IMR-90 (cell line): ENCODE measurements around the gene MTURN. TPM values are rescaled to one million over a fixed set of nuclear protein-coding genes. Genes with fewer than 3 reads are reported as not detected.

ENCODE experiments used
- ATAC-seq: fragments of 200-7000 bp; cut with Tn5 transposase; 2 replicates; pipeline ENCODE4 v1.9.1; 2020; ENCODE audit warnings: low read depth, mild to moderate bottlenecking, moderate library complexity
- BruUV-seq: library from RNA; stranded (reverse); fragments of 400-500 nt; replicated peaks from 2 replicates; lab custom pipeline; 2021; lab: Mats Ljungman, UMichigan
- CTCF ChIA-PET: fragments of 300-600 bp; formaldehyde crosslinking; extraction: SDS; loops from one replicate; lab custom pipeline; 2021; ENCODE audit warnings: antibody characterized with exemption; lab: Yijun Ruan, JAX
- POLR2A ChIA-PET: fragments of 300-600 bp; sonication (Branson Sonifier 250); formaldehyde crosslinking; loops from one replicate; lab custom pipeline; 2022; ENCODE audit warnings: antibody characterized with exemption; ENCODE audit not compliant: unreplicated experiment; lab: Charles Lee
- DNase-seq: peaks from one replicate; pipeline ENCODE4 v3.0.0; 2013
- H2AFZ ChIP-seq: replicated peaks from 2 replicates; pipeline ENCODE3; 2013; ENCODE audit warnings: low read length, mild to moderate bottlenecking; ENCODE audit not compliant: poor library complexity
- H2AK5ac ChIP-seq: 2 replicates; pipeline ENCODE4 v1.6.1; 2013; ENCODE audit warnings: low read depth, low read length, inconsistent platforms
- H2AK9ac ChIP-seq: replicated peaks from 2 replicates; pipeline ENCODE3; 2013; ENCODE audit warnings: mild to moderate bottlenecking, low read depth, low read length, moderate library complexity; ENCODE audit not compliant: poor library complexity
- H2BK120ac ChIP-seq: 2 replicates; pipeline ENCODE4 v1.6.1; 2013; ENCODE audit warnings: low read depth, low read length, inconsistent platforms
- H2BK15ac ChIP-seq: 3 replicates; pipeline ENCODE4 v1.6.1; 2013; ENCODE audit warnings: low read depth, low read length, inconsistent platforms
- H2BK20ac ChIP-seq: 2 replicates; pipeline ENCODE4 v1.6.1; 2013; ENCODE audit warnings: low read depth, mild to moderate bottlenecking, inconsistent platforms, low read length, moderate library complexity
- H2BK5ac ChIP-seq: 2 replicates; pipeline ENCODE4 v1.6.1; 2013; ENCODE audit warnings: mild to moderate bottlenecking, low read depth, low read length, inconsistent platforms; ENCODE audit not compliant: poor library complexity, severe bottlenecking
- H3K14ac ChIP-seq: replicated peaks from 2 replicates; pipeline ENCODE4 v1.6.1; 2013; ENCODE audit warnings: low read depth, low read length, inconsistent platforms
- H3K18ac ChIP-seq: 2 replicates; pipeline ENCODE4 v1.6.1; 2013; ENCODE audit warnings: low read depth, low read length, control low read depth
- H3K23ac ChIP-seq: 2 replicates; pipeline ENCODE4 v1.6.1; 2013; ENCODE audit warnings: low read depth, low read length, inconsistent platforms
- H3K27ac ChIP-seq: 2 replicates; pipeline ENCODE4 v1.5.1; 2013; ENCODE audit warnings: mild to moderate bottlenecking, control low read depth, low read length; ENCODE audit not compliant: insufficient read depth
- H3K27me3 ChIP-seq: 2 replicates; pipeline ENCODE4 v1.6.1; 2013; ENCODE audit warnings: low read length; ENCODE audit not compliant: control insufficient read depth, insufficient read depth
- H3K36me3 ChIP-seq: 2 replicates; pipeline ENCODE4 v1.6.1; 2013; ENCODE audit warnings: low read length, mixed read lengths; ENCODE audit not compliant: control insufficient read depth, insufficient read depth
- H3K4ac ChIP-seq: 2 replicates; pipeline ENCODE4 v1.6.1; 2013; ENCODE audit warnings: low read depth, low read length, inconsistent platforms
- H3K4me1 ChIP-seq: 2 replicates; pipeline ENCODE4 v1.6.1; 2013; ENCODE audit warnings: low read length, mixed read lengths; ENCODE audit not compliant: control insufficient read depth, insufficient read depth
- H3K4me2 ChIP-seq: 2 replicates; pipeline ENCODE4 v1.6.1; 2013; ENCODE audit warnings: low read depth, mild to moderate bottlenecking, control low read depth, low read length, moderate library complexity
- H3K4me3 ChIP-seq: 2 replicates; pipeline ENCODE4 v1.5.1; 2013; ENCODE audit warnings: low read depth, mild to moderate bottlenecking, control low read depth, low read length, moderate library complexity; ENCODE audit not compliant: insufficient read depth
- H3K56ac ChIP-seq: 2 replicates; pipeline ENCODE4 v1.6.1; 2013; ENCODE audit warnings: low read length, inconsistent platforms; ENCODE audit not compliant: insufficient read depth; ENCODE audit errors: extremely low read depth
- H3K79me1 ChIP-seq, 2 experiments: 2 replicates each; pipeline ENCODE4 v1.6.1; 2013; ENCODE audit warnings: low read length in 2 of 2, inconsistent platforms in 1 of 2, low read depth in 1 of 2
- H3K9ac ChIP-seq: 2 replicates; pipeline ENCODE4 v1.6.1; 2013; ENCODE audit warnings: low read depth, low read length, control low read depth
- H3K9me1 ChIP-seq: 2 replicates; pipeline ENCODE4 v1.6.1; 2013; ENCODE audit warnings: low read length, inconsistent platforms; ENCODE audit not compliant: insufficient read depth
- H3K9me3 ChIP-seq: 2 replicates; pipeline ENCODE4 v1.6.1; 2013; ENCODE audit warnings: low read length; ENCODE audit not compliant: control insufficient read depth, insufficient read depth
- H4K20me1 ChIP-seq: 2 replicates; pipeline ENCODE4 v1.6.1; 2013; ENCODE audit warnings: low read length, inconsistent platforms; ENCODE audit not compliant: insufficient read depth
- H4K5ac ChIP-seq: 2 replicates; pipeline ENCODE4 v1.6.1; 2013; ENCODE audit warnings: mild to moderate bottlenecking, low read depth, low read length, control low read depth
- H4K8ac ChIP-seq, 2 experiments: 2 replicates each; pipeline ENCODE4 v1.6.1; 2013; ENCODE audit warnings: low read depth in 2 of 2, low read length in 2 of 2, control low read depth in 1 of 2, inconsistent platforms in 1 of 2
- H4K91ac ChIP-seq: 2 replicates; pipeline ENCODE4 v1.6.1; 2013; ENCODE audit warnings: low read depth, low read length, inconsistent platforms; ENCODE audit not compliant: insufficient read depth
- BHLHE40 ChIP-seq: fragments of 150-350 bp; IDR thresholded peaks from 2 replicates; pipeline ENCODE4 v1.6.1; 2016; ENCODE audit warnings: mild to moderate bottlenecking, low read depth, low read length
- CEBPB ChIP-seq: IDR thresholded peaks from 2 replicates; pipeline ENCODE4 v1.6.1; 2012; ENCODE audit warnings: low read depth, low read length, improper control_type of control experiment
- CHD1 ChIP-seq: IDR thresholded peaks from 2 replicates; pipeline ENCODE4 v1.6.1; 2012; ENCODE audit warnings: low read depth, low read length, improper control_type of control experiment
- FOS ChIP-seq: fragments of 150-350 bp; IDR thresholded peaks from 2 replicates; pipeline ENCODE4 v1.6.1; 2016; ENCODE audit warnings: low read depth, low read length
- MAFK ChIP-seq: IDR thresholded peaks from 2 replicates; pipeline ENCODE4 v1.6.1; 2012; ENCODE audit warnings: low read depth, low read length, improper control_type of control experiment
- MAZ ChIP-seq: IDR thresholded peaks from 2 replicates; pipeline ENCODE4 v1.6.1; 2012; ENCODE audit warnings: low read depth, mild to moderate bottlenecking, low read length, improper control_type of control experiment, moderate library complexity, borderline replicate concordance
- MXI1 ChIP-seq: IDR thresholded peaks from 2 replicates; pipeline ENCODE4 v1.6.1; 2012; ENCODE audit warnings: low read depth, mild to moderate bottlenecking, low read length, moderate library complexity, borderline replicate concordance
- NFE2L2 ChIP-seq: fragments of 150-350 bp; IDR thresholded peaks from 2 replicates; pipeline ENCODE4 v1.6.1; 2016; ENCODE audit warnings: low read depth, mild to moderate bottlenecking, low read length
- RCOR1 ChIP-seq: IDR thresholded peaks from 2 replicates; pipeline ENCODE4 v1.6.1; 2012; ENCODE audit warnings: mild to moderate bottlenecking, low read length, improper control_type of control experiment; ENCODE audit not compliant: insufficient replicate concordance
- WGBS, 2 experiments: methylation state at CpG; one replicate each; pipeline versions ENCODE4 v1.1.5 to v1.1.7; 2013; ENCODE audit warnings: missing lambda C conversion rate in 2 of 2; ENCODE audit not compliant: insufficient read length in 1 of 2; ENCODE audit errors: extremely low coverage in 2 of 2; 5-methylcytosine and 5-hydroxymethylcytosine counted together
- dilution Hi-C: fragments of 300-500 bp; cut with HindIII; formaldehyde crosslinking; loops from one replicate; pipeline ENCODE4 v1.14.3; 2018; ENCODE audit warnings: low sequenced_read_pairs; ENCODE audit not compliant: unreplicated experiment
- in situ Hi-C: fragments of 300-500 bp; cut with MboI; formaldehyde crosslinking; loops from 3 replicates; pipeline ENCODE4 v1.14.3; 2019; ENCODE audit warnings: low sequenced_read_pairs, inconsistent platforms, mixed read lengths
- intact Hi-C: fragments of 100-400 bp; cut with micrococcal nuclease; formaldehyde crosslinking; loops from 2 replicates; pipeline ENCODE4 v1.10.0; 2022
- polyA plus RNA-seq, 3 experiments: library from polyadenylated mRNA; depleted of rRNA; stranded (reverse); fragments of >200 nt; gene quantifications; 2 replicates each; pipeline ENCODE4 v1.2.3, GENCODE V29; 2012; ENCODE audit warnings: low replicate concordance in 1 of 3
- total RNA-seq: library from RNA; depleted of rRNA; stranded (reverse); fragments of >200 nt; gene quantifications from 2 replicates; pipeline ENCODE4 v1.2.3, GENCODE V29; 2012
- TF ChIP-seq, protein P1 (sequence below): fragments of 150-350 bp; IDR thresholded peaks from 2 replicates; pipeline ENCODE4 v1.6.1; 2017; ENCODE audit warnings: mild to moderate bottlenecking, antibody characterized with exemption, low read length, low read depth
- TF ChIP-seq, protein P2 (sequence below): conservative IDR thresholded peaks from 2 replicates; pipeline ENCODE4 v1.5.1; 2012; ENCODE audit warnings: mild to moderate bottlenecking, low read depth, low read length, improper control_type of control experiment

The MTURN gene
- total and polyA plus RNA-seq, 2 of the 4 experiments (the other 2 are of a cell fraction): 2.8 to 5.6 TPM

- Histone ChIP-seq H2BK120ac (no peak overlapping the region), H3K4ac (no peak overlapping the region), H3K9ac (no peak overlapping the region), H3K4me3 (no peak overlapping the region), H3K27ac (no peak overlapping the region), H3K79me1 (no peaks in the 10 kb centered on the region), H3K56ac (no peak overlapping the region), H4K20me1 (0 out of 2 replicates have a peak, but pooled peaks cover 3% of the 10 kb centered on the region), H2AFZ (no peak overlapping the region), H3K4me1 (peaks cover 12% of the 10 kb centered on the region), H4K8ac (no peak overlapping the region), H4K5ac (no peak overlapping the region), H2BK20ac (no peak overlapping the region), H3K9me3 (no peaks in the 10 kb centered on the region), H2BK5ac (no peak overlapping the region), H4K91ac (no peak overlapping the region), H3K14ac (no peak overlapping the region), H2BK15ac (no peak overlapping the region), H3K23ac (no peak overlapping the region), H3K27me3 (no peaks in the 10 kb centered on the region), H2AK9ac (no peak overlapping the region), H2AK5ac (no peak overlapping the region), H3K36me3 (no peaks in the 10 kb centered on the region), H3K4me2 (no peak overlapping the region), H3K9me1 (peaks cover 3% of the 10 kb centered on the region; the same call in 1 of the 2 replicates), H3K18ac (no peak overlapping the region)
- ATAC-seq: no peak
- ChIA-PET POLR2A (no interaction called here), CTCF (no interaction called here)
- TF ChIP-seq MAFK (no peak), MAZ (no peak), BHLHE40 (no peak), MXI1 (no peak), CHD1 (no peak), NFE2L2 (no peak), CEBPB (no peak), FOS (no peak), RCOR1 (no peak)
- TF ChIP-seq, protein P1, sequence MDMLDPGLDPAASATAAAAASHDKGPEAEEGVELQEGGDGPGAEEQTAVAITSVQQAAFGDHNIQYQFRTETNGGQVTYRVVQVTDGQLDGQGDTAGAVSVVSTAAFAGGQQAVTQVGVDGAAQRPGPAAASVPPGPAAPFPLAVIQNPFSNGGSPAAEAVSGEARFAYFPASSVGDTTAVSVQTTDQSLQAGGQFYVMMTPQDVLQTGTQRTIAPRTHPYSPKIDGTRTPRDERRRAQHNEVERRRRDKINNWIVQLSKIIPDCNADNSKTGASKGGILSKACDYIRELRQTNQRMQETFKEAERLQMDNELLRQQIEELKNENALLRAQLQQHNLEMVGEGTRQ: no peak
- TF ChIP-seq, protein P2, sequence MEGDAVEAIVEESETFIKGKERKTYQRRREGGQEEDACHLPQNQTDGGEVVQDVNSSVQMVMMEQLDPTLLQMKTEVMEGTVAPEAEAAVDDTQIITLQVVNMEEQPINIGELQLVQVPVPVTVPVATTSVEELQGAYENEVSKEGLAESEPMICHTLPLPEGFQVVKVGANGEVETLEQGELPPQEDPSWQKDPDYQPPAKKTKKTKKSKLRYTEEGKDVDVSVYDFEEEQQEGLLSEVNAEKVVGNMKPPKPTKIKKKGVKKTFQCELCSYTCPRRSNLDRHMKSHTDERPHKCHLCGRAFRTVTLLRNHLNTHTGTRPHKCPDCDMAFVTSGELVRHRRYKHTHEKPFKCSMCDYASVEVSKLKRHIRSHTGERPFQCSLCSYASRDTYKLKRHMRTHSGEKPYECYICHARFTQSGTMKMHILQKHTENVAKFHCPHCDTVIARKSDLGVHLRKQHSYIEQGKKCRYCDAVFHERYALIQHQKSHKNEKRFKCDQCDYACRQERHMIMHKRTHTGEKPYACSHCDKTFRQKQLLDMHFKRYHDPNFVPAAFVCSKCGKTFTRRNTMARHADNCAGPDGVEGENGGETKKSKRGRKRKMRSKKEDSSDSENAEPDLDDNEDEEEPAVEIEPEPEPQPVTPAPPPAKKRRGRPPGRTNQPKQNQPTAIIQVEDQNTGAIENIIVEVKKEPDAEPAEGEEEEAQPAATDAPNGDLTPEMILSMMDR: no peak
- no CpG with 5 or more reads among the region's 5 CpGs for WGBS, 2 experiments
- intact Hi-C loops: no loop called here
- dilution Hi-C loops: no loop called here
- no peak for DNase-seq
- in situ Hi-C loops: no loop called here
- BruUV-seq: no TSS peak
Measured at GRCh38 chr7:30177186-30177585, 42.4 kb downstream of the MTURN start.
